CD14-positive monocyte (primary cell): ENCODE results near the gene GRIFIN. TPM values are rescaled to one million over a fixed set of nuclear protein-coding genes. Genes with fewer than 3 reads are reported as not detected.

Source experiments
- DNase-seq, 3 donors: peaks; one replicate each; pipeline ENCODE4 v3.0.0-alpha.2; 2011 to 2022
- H2AFZ ChIP-seq: 2 replicates; pipeline ENCODE4 v1.6.0; 2012; ENCODE audit warnings: mild to moderate bottlenecking, low read depth, low read length, inconsistent platforms; ENCODE audit not compliant: insufficient read depth, poor library complexity, severe bottlenecking
- H3K27ac ChIP-seq, 2 donors: 1 replicate in 1 of 2; 2 replicates in 1 of 2; pipeline ENCODE4 v1.5.1; 2012 to 2013; ENCODE audit warnings: low read length in 2 of 2, control low read depth in 1 of 2, inconsistent platforms in 1 of 2, low read depth in 1 of 2, mild to moderate bottlenecking in 1 of 2
- H3K27me3 ChIP-seq, 2 donors: one replicate each; pipeline versions ENCODE4 v1.6.0 to v1.6.1; 2011 to 2013; ENCODE audit warnings: low read length in 2 of 2; ENCODE audit not compliant: control insufficient read depth in 2 of 2, insufficient read depth in 2 of 2
- H3K36me3 ChIP-seq, 2 donors: replicated peaks in 1 of 2; 1 replicate in 1 of 2; 2 replicates in 1 of 2; pipeline versions ENCODE4 v1.5.1 to v1.6.1; 2012 to 2013; ENCODE audit warnings: low read length in 2 of 2, control low read depth in 1 of 2, inconsistent platforms in 1 of 2, mild to moderate bottlenecking in 1 of 2; ENCODE audit not compliant: insufficient read depth in 2 of 2, control insufficient read depth in 1 of 2
- H3K4me1 ChIP-seq, 2 donors: 1 replicate in 1 of 2; 2 replicates in 1 of 2; pipeline versions ENCODE4 v1.5.1 to v1.6.1; 2012 to 2013; ENCODE audit warnings: low read length in 2 of 2, control low read depth in 1 of 2, inconsistent platforms in 1 of 2, mild to moderate bottlenecking in 1 of 2, moderate library complexity in 1 of 2; ENCODE audit not compliant: insufficient read depth in 2 of 2, control insufficient read depth in 1 of 2
- H3K4me2 ChIP-seq: replicated peaks from 2 replicates; pipeline ENCODE3; 2012; ENCODE audit warnings: low read length, moderate library complexity, mild to moderate bottlenecking; ENCODE audit not compliant: poor library complexity, severe bottlenecking; ENCODE audit errors: extremely low read depth
- H3K4me3 ChIP-seq, 3 experiments: fragments of 200-600 bp in 1 of 3; sonication (generic) in 1 of 3; replicated peaks in 1 of 3; 1 replicate in 2 of 3; 2 replicates in 1 of 3; pipeline ENCODE4 v1.5.1; 2011 to 2013; ENCODE audit warnings: low read length in 3 of 3, mild to moderate bottlenecking in 3 of 3, control low read depth in 2 of 3, low read depth in 2 of 3, inconsistent platforms in 1 of 3, moderate library complexity in 1 of 3
- H3K79me2 ChIP-seq: 2 replicates; pipeline ENCODE4 v1.6.0; 2012; ENCODE audit warnings: mild to moderate bottlenecking, control low read depth, inconsistent platforms, low read length, moderate library complexity; ENCODE audit not compliant: insufficient read depth
- H3K9ac ChIP-seq: 2 replicates; pipeline ENCODE4 v1.6.0; 2017; ENCODE audit warnings: low read length, mild to moderate bottlenecking; ENCODE audit not compliant: insufficient read depth, poor library complexity, severe bottlenecking
- H3K9me3 ChIP-seq, 2 donors: replicated peaks in 1 of 2; 1 replicate in 1 of 2; 2 replicates in 1 of 2; pipeline versions ENCODE4 v1.5.1 to v1.6.1; 2012 to 2013; ENCODE audit warnings: low read length in 2 of 2, control low read depth in 1 of 2; ENCODE audit not compliant: control insufficient read depth in 1 of 2, insufficient read depth in 1 of 2
- H4K20me1 ChIP-seq: 2 replicates; pipeline ENCODE4 v1.6.0; 2012; ENCODE audit warnings: mild to moderate bottlenecking, low read length, control low read depth, moderate library complexity; ENCODE audit not compliant: insufficient read depth
- H3K27ac Mint-ChIP-seq, 7 donors: one replicate each; pipeline ENCODE4 v1.8.0; 2020; ENCODE audit warnings: mild to moderate bottlenecking in 7 of 7, mixed read lengths in 7 of 7, moderate library complexity in 6 of 7, inconsistent platforms in 2 of 7
- H3K27me3 Mint-ChIP-seq, 3 donors: one replicate each; pipeline ENCODE4 v1.8.0; 2021 to 2022; ENCODE audit warnings: low read depth in 3 of 3, mild to moderate bottlenecking in 3 of 3, mixed read lengths in 3 of 3, moderate library complexity in 3 of 3, inconsistent platforms in 1 of 3
- H3K36me3 Mint-ChIP-seq, 2 donors: one replicate each; pipeline ENCODE4 v1.8.0; 2020; ENCODE audit warnings: mixed read lengths in 2 of 2, inconsistent platforms in 1 of 2, mild to moderate bottlenecking in 1 of 2
- H3K4me1 Mint-ChIP-seq: one replicate; pipeline ENCODE4 v1.8.0; 2020; ENCODE audit warnings: mild to moderate bottlenecking, mixed read lengths
- H3K4me3 Mint-ChIP-seq, 2 donors: one replicate each; pipeline ENCODE4 v1.8.0; 2020; ENCODE audit warnings: mild to moderate bottlenecking in 2 of 2, mixed read lengths in 2 of 2, moderate library complexity in 1 of 2
- H3K9me3 Mint-ChIP-seq, 7 donors: one replicate each; pipeline ENCODE4 v1.8.0; 2020 to 2022; ENCODE audit warnings: mixed read lengths in 7 of 7, mild to moderate bottlenecking in 6 of 7, moderate library complexity in 6 of 7, inconsistent platforms in 2 of 7
- CTCF ChIP-seq: fragments of 200-600 bp; IDR thresholded peaks from one replicate; pipeline ENCODE4 v1.8.0; 2022; ENCODE audit warnings: antibody characterized with exemption, mild to moderate bottlenecking
- WGBS: methylation state at CpG from one replicate; pipeline ENCODE4 v1.1.5; 2013; ENCODE audit warnings: missing lambda C conversion rate; ENCODE audit not compliant: insufficient coverage; 5-methylcytosine and 5-hydroxymethylcytosine counted together
- intact Hi-C, 2 donors: fragments of 100-400 bp; cut with micrococcal nuclease; formaldehyde crosslinking; loops; one replicate each; pipeline versions ENCODE4 v1.15.0 to v1.15.1; 2023
- polyA plus RNA-seq, 3 donors: library from polyadenylated mRNA; depleted of rRNA in 1 of 3; unstranded in 2 of 3; stranded (reverse) in 1 of 3; fragments of 300-500 nt in 2 of 3; fragments of >200 nt in 1 of 3; fragmentation: Illumina TruSeq in 2 of 3; gene quantifications; 1 replicate in 2 of 3; 2 replicates in 1 of 3; pipeline ENCODE4 v1.2.3, GENCODE V29; 2012 to 2021

GRIFIN gene
- polyA plus RNA-seq, 3 donors = not detected

GRCh38 chr7:2474224-2474623, 2.0 kb downstream of the GRIFIN start:
- WGBS = 88% methylated on average over 12 of the region's 15 CpGs
- Mint-ChIP-seq H3K36me3 (no peaks in the 10 kb centered on the region), H3K9me3 (peaks cover 0 to 3% (median 0%) of the 10 kb centered on the region in 7 donors), H3K4me1 (peaks cover 36% of the 10 kb centered on the region), H3K4me3 (no peak overlapping the region), H3K27me3 (peaks cover 13 to 38% (median 17%) of the 10 kb centered on the region in 3 donors), H3K27ac (no peak overlapping the region)
- no peak overlapping the region for H3K4me3 ChIP-seq
- no peak for DNase-seq
- H3K27ac ChIP-seq = no peak overlapping the region
- TF ChIP-seq CTCF = no peak
- H3K27me3 ChIP-seq = peaks cover 0 to 10% of the 10 kb centered on the region in 2 donors
- H3K79me2 ChIP-seq = no peaks in the 10 kb centered on the region
- no peaks in the 10 kb centered on the region for H4K20me1 ChIP-seq
- H3K9ac ChIP-seq = no peak overlapping the region
- no peaks in the 10 kb centered on the region for H3K36me3 ChIP-seq
- intact Hi-C loops = loop anchor here (10.0 kb wide), 2 partner anchors 81 to 91 kb away; partner anchors contain the start of genes BRAT1 (in 1 of the 2) and IQCE (in 1 of the 2)
- no peaks in the 10 kb centered on the region for H3K9me3 ChIP-seq
- peaks cover 28 to 39% of the 10 kb centered on the region in 2 donors for H3K4me1 ChIP-seq
- H2AFZ ChIP-seq = no peak overlapping the region
- H3K4me2 ChIP-seq = no peak overlapping the region

- peaks cover 0 to 3% (median 0%) of the 10 kb centered on the region in 7 donors for H3K9me3 Mint-ChIP-seq
- peaks cover 13 to 32% (median 17%) of the 10 kb centered on the region in 3 donors for H3K27me3 Mint-ChIP-seq
- no peak overlapping the region for H3K4me3 ChIP-seq
- no peak overlapping the region for H3K4me3 Mint-ChIP-seq
- no peaks in the 10 kb centered on the region for H3K79me2 ChIP-seq
- intact Hi-C loops = loop anchor here (10.0 kb wide), 2 partner anchors 81 to 91 kb away; partner anchors contain the start of genes BRAT1 (in 1 of the 2) and IQCE (in 1 of the 2)
- H3K4me1 ChIP-seq = peaks cover 34 to 44% of the 10 kb centered on the region in 2 donors
- TF ChIP-seq CTCF = no peak
- H3K4me1 Mint-ChIP-seq = peaks cover 37% of the 10 kb centered on the region
- no peak overlapping the region for H3K4me2 ChIP-seq
- 79% methylated on average over 2 of the region's 12 CpGs for WGBS
- H2AFZ ChIP-seq = no peak overlapping the region
- no peaks in the 10 kb centered on the region for H4K20me1 ChIP-seq
- no peaks in the 10 kb centered on the region for H3K9me3 ChIP-seq
- no peak overlapping the region for H3K27ac Mint-ChIP-seq
- peak in 1 of 3 donors; percentile 3 for DNase-seq
- peaks cover 0 to 8% of the 10 kb centered on the region in 2 donors for H3K27me3 ChIP-seq
- no peak overlapping the region for H3K9ac ChIP-seq
- no peaks in the 10 kb centered on the region for H3K36me3 Mint-ChIP-seq
- no peak overlapping the region for H3K27ac ChIP-seq
- H3K36me3 ChIP-seq = no peaks in the 10 kb centered on the region
Observed at GRCh38 chr7:2473496-2474180, 2.6 kb downstream of the GRIFIN start.
